Esophagus squamous epithelium (tissue), 5 donors: ENCODE results near the gene CPM. TPM values are rescaled to one million over a fixed set of nuclear protein-coding genes. Genes with fewer than 3 reads are reported as not detected.

Experiments
- DNase-seq: peaks from one replicate; lab custom pipeline; 2025; lab: John Stamatoyannopoulos, UW
- H3K27ac ChIP-seq, 4 donors: fragments of 200-600 bp; sonication (generic); one replicate each; pipeline ENCODE4 v1.5.1; 2016 to 2019; ENCODE audit warnings: mild to moderate bottlenecking in 1 of 4
- H3K27me3 ChIP-seq, 4 donors: fragments of 200-600 bp; sonication (generic); 1 replicate in 3 of 4; 2 replicates in 1 of 4; pipeline versions ENCODE4 v1.5.1 to v1.6.0; 2017 to 2021; ENCODE audit warnings: antibody characterized with exemption in 1 of 4
- H3K36me3 ChIP-seq, 3 donors: fragments of 200-600 bp; sonication (generic); one replicate each; pipeline ENCODE4 v1.5.1; 2016 to 2019
- H3K4me1 ChIP-seq, 3 donors: fragments of 200-600 bp; sonication (generic); one replicate each; pipeline ENCODE4 v1.5.1; 2017 to 2019
- H3K4me3 ChIP-seq, 4 donors: fragments of 200-600 bp; sonication (generic); 1 replicate in 3 of 4; 2 replicates in 1 of 4; pipeline ENCODE4 v1.5.1; 2016 to 2019; ENCODE audit warnings: mild to moderate bottlenecking in 2 of 4, moderate library complexity in 1 of 4
- H3K9me3 ChIP-seq, 3 donors: fragments of 200-600 bp; sonication (generic); one replicate each; pipeline ENCODE4 v1.5.1; 2016 to 2019
- CTCF ChIP-seq, 6 experiments: fragments of 450-650 bp in 4 of 6; fragments of 200-600 bp in 2 of 6; sonication (generic) in 2 of 6; IDR thresholded peaks; one replicate each; pipeline ENCODE4 v1.5.1; 2016 to 2019; ENCODE audit warnings: antibody characterized with exemption in 6 of 6, mild to moderate bottlenecking in 4 of 6, moderate library complexity in 4 of 6
- POLR2A ChIP-seq, 4 donors: fragments of 450-650 bp; IDR thresholded peaks; one replicate each; pipeline ENCODE4 v1.6.1; 2017; ENCODE audit warnings: antibody characterized with exemption in 4 of 4, mild to moderate bottlenecking in 4 of 4, moderate library complexity in 3 of 4
- WGBS, 2 donors: methylation state at CpG; one replicate each; pipeline ENCODE4 v1.1.5; 2018; 5-methylcytosine and 5-hydroxymethylcytosine counted together
- intact Hi-C: fragments of 100-400 bp; cut with DNase I; formaldehyde crosslinking; loops from one replicate; pipeline ENCODE4 v1.15.0; 2022
- total RNA-seq, 4 donors: library from RNA; depleted of rRNA; stranded (reverse); fragments of >200 nt; gene quantifications; one replicate each; pipeline ENCODE4 v1.1.0, GENCODE V29; 2016
- donor health status: DM: yes; HTN: yes; CAD: no.

CPM gene
- total RNA-seq, 4 donors from 2014 or later: 10.9 to 35.5 (median 20.6) TPM

GRCh38 chr12:68828672-68829068 lies 104.3 kb downstream of the CPM start:
- no peaks in the 10 kb centered on the region for H3K9me3 ChIP-seq
- no peaks in the 10 kb centered on the region for H3K4me1 ChIP-seq
- no peak overlapping the region for H3K4me3 ChIP-seq
- intact Hi-C loops: no loop called here
- H3K36me3 ChIP-seq: peaks cover 15 to 96% (median 46%) of the 10 kb centered on the region in 3 donors
- DNase-seq: no peak
- H3K27me3 ChIP-seq: no peaks in the 10 kb centered on the region
- WGBS, 2 donors: 89% methylated on average over 7 of the region's 7 CpGs
- TF ChIP-seq CTCF (IDR thresholded peaks at IDR 0.05) (no peak), POLR2A (IDR thresholded peaks at IDR 0.05) (no peak)
- H3K27ac ChIP-seq: no peak overlapping the region

GRCh38 chr12:68827895-68828671 lies 104.9 kb downstream of the CPM start:
- no peaks in the 10 kb centered on the region for H3K9me3 ChIP-seq
- WGBS, 2 donors: 74 to 84% methylated on average over 5 of the region's 5 CpGs
- peaks cover 15 to 98% (median 43%) of the 10 kb centered on the region in 3 donors for H3K36me3 ChIP-seq
- DNase-seq: no peak
- no peak overlapping the region for H3K4me3 ChIP-seq
- TF ChIP-seq CTCF (IDR thresholded peaks at IDR 0.05): no peak
- TF ChIP-seq POLR2A (IDR thresholded peaks at IDR 0.05): no peak
- H3K27me3 ChIP-seq: no peaks in the 10 kb centered on the region
- no peaks in the 10 kb centered on the region for H3K4me1 ChIP-seq
- intact Hi-C loops: no loop called here
- H3K27ac ChIP-seq: no peak overlapping the region

GRCh38 chr12:68825569-68826217 lies 107.3 kb downstream of the CPM start:
- 86 to 91% methylated on average over 11 of the region's 11 CpGs for WGBS, 2 donors
- Histone ChIP-seq H3K27me3 (no peaks in the 10 kb centered on the region), H3K9me3 (no peaks in the 10 kb centered on the region), H3K27ac (no peak overlapping the region), H3K4me3 (no peak overlapping the region), H3K36me3 (peaks cover 15 to 100% (median 52%) of the 10 kb centered on the region in 3 donors), H3K4me1 (peaks cover 0 to 4% (median 0%) of the 10 kb centered on the region in 3 donors)
- DNase-seq: no peak
- TF ChIP-seq POLR2A (IDR thresholded peaks at IDR 0.05) (no peak), CTCF (IDR thresholded peaks at IDR 0.05) (no peak)
- intact Hi-C loops: no loop called here

GRCh38 chr12:68824597-68825250 lies 108.2 kb downstream of the CPM start:
- no peak overlapping the region for H3K27ac ChIP-seq
- WGBS, 2 donors: 89 to 95% methylated on average over 9 to 12 of the region's 16 CpGs
- no peaks in the 10 kb centered on the region for H3K27me3 ChIP-seq
- H3K36me3 ChIP-seq: peaks cover 14 to 100% (median 53%) of the 10 kb centered on the region in 3 donors
- H3K4me3 ChIP-seq: no peak overlapping the region
- DNase-seq: no peak
- H3K9me3 ChIP-seq: no peaks in the 10 kb centered on the region
- intact Hi-C loops: no loop called here
- TF ChIP-seq POLR2A (IDR thresholded peaks at IDR 0.05) (no peak), CTCF (IDR thresholded peaks at IDR 0.05) (no peak)
- H3K4me1 ChIP-seq: peaks cover 0 to 4% (median 0%) of the 10 kb centered on the region in 3 donors
